Tibial nerve (tissue), 4 donors: Measurements from ENCODE around the gene SLC8B1. TPM values are rescaled to one million over a fixed set of nuclear protein-coding genes. Genes with fewer than 3 reads are reported as not detected.
A peak's percentile ranks its signal among the peaks of the same experiment; 100 is the strongest.

Experiments
- DNase-seq, 2 donors: peaks; one replicate each; pipeline ENCODE4 v3.0.0-alpha.2; 2019; ENCODE audit warnings: low spot score in 2 of 2
- H3K27ac ChIP-seq, 4 donors: fragments of 200-600 bp; sonication (generic) in 3 of 4; one replicate each; pipeline ENCODE4 v1.5.1; 2017 to 2019; ENCODE audit warnings: mild to moderate bottlenecking in 1 of 4
- H3K27me3 ChIP-seq, 2 donors: fragments of 200-600 bp; sonication (generic) in 1 of 2; one replicate each; pipeline versions ENCODE4 v1.5.1 to v1.6.0; 2017 to 2019
- H3K36me3 ChIP-seq, 3 donors: fragments of 200-600 bp; sonication (generic); one replicate each; pipeline ENCODE4 v1.5.1; 2018 to 2019
- H3K4me1 ChIP-seq, 4 donors: fragments of 200-600 bp; sonication (generic) in 3 of 4; one replicate each; pipeline ENCODE4 v1.5.1; 2017 to 2019
- H3K4me3 ChIP-seq, 4 donors: fragments of 200-600 bp; sonication (generic) in 3 of 4; one replicate each; pipeline ENCODE4 v1.5.1; 2017 to 2019; ENCODE audit warnings: mild to moderate bottlenecking in 1 of 4, moderate library complexity in 1 of 4
- H3K9me3 ChIP-seq, 4 donors: fragments of 200-600 bp; sonication (generic) in 3 of 4; one replicate each; pipeline ENCODE4 v1.5.1; 2017 to 2019
- CTCF ChIP-seq, 5 experiments: fragments of 200-600 bp in 3 of 5; fragments of 450-650 bp in 2 of 5; sonication (generic) in 3 of 5; IDR thresholded peaks; one replicate each; pipeline ENCODE4 v1.5.1; 2016 to 2019; ENCODE audit warnings: antibody characterized with exemption in 5 of 5, mild to moderate bottlenecking in 3 of 5, moderate library complexity in 2 of 5
- EP300 ChIP-seq, 2 donors: sonication (generic); formaldehyde crosslinking; IDR thresholded peaks; one replicate each; pipeline ENCODE4 v1.6.1; 2017; ENCODE audit warnings: antibody characterized with exemption in 2 of 2, mild to moderate bottlenecking in 1 of 2
- POLR2A ChIP-seq, 2 donors: fragments of 450-650 bp; IDR thresholded peaks; one replicate each; pipeline ENCODE4 v1.6.1; 2017; ENCODE audit warnings: antibody characterized with exemption in 2 of 2, mild to moderate bottlenecking in 2 of 2, moderate library complexity in 2 of 2
- WGBS, 2 donors: methylation state at CpG; one replicate each; pipeline ENCODE4 v1.1.5; 2018; 5-methylcytosine and 5-hydroxymethylcytosine counted together
- total RNA-seq, 4 donors: library from RNA; depleted of rRNA; stranded (reverse); fragments of >200 nt; gene quantifications; one replicate each; pipeline ENCODE4 v1.1.0, GENCODE V29; 2016

The SLC8B1 gene
- total RNA-seq, 4 donors from 2014 or later, result 52.0 to 73.5 (median 61.2) TPM

- Histone ChIP-seq H3K9me3 (no peaks in the 10 kb centered on the region), H3K36me3 (peaks cover 0 to 100% (median 18%) of the 10 kb centered on the region in 3 donors), H3K27ac (no peak overlapping the region), H3K27me3 (no peaks in the 10 kb centered on the region), H3K4me1 (no peaks in the 10 kb centered on the region), H3K4me3 (no peak overlapping the region)
- TF ChIP-seq EP300 (IDR thresholded peaks at IDR 0.05), result no peak
- DNase-seq, result no peak
- WGBS, 2 donors, result 63 to 73% methylated on average over 7 of the region's 7 CpGs
These were observed 20.8 kb downstream of the SLC8B1 start for GRCh38 chr12:113314121-113314529.

- H3K36me3 ChIP-seq, result peaks cover 0 to 98% (median 14%) of the 10 kb centered on the region in 3 donors
- no peak overlapping the region for H3K27ac ChIP-seq
- no peak overlapping the region for H3K4me3 ChIP-seq
- no peaks in the 10 kb centered on the region for H3K9me3 ChIP-seq
- TF ChIP-seq EP300 (IDR thresholded peaks at IDR 0.05) (no peak), POLR2A (IDR thresholded peaks at IDR 0.05) (no peak), CTCF (IDR thresholded peaks at IDR 0.05) (no peak)
- WGBS, 2 donors, result 100% methylated on average over 1 of the region's 1 CpG
- H3K27me3 ChIP-seq, result no peaks in the 10 kb centered on the region
- DNase-seq, result no peak
- H3K4me1 ChIP-seq, result no peaks in the 10 kb centered on the region
These were observed 24.4 kb downstream of the SLC8B1 start for GRCh38 chr12:113310489-113310888.

- Histone ChIP-seq H3K27me3 (no peaks in the 10 kb centered on the region), H3K36me3 (peaks cover 0 to 96% (median 7%) of the 10 kb centered on the region in 3 donors), H3K4me1 (no peaks in the 10 kb centered on the region), H3K9me3 (no peaks in the 10 kb centered on the region), H3K27ac (no peak overlapping the region), H3K4me3 (no peak overlapping the region)
- TF ChIP-seq CTCF (IDR thresholded peaks at IDR 0.05), result no peak
- no peak for TF ChIP-seq EP300 (IDR thresholded peaks at IDR 0.05)
- TF ChIP-seq POLR2A (IDR thresholded peaks at IDR 0.05), result no peak
- DNase-seq, result no peak
- 74 to 83% methylated on average over 11 of the region's 11 CpGs for WGBS, 2 donors
These were observed 28.5 kb downstream of the SLC8B1 start for GRCh38 chr12:113306382-113306781.

GRCh38 chr12:113305281-113305856 lies 29.5 kb downstream of the SLC8B1 start:
- no peaks in the 10 kb centered on the region for H3K27me3 ChIP-seq
- TF ChIP-seq POLR2A (IDR thresholded peaks at IDR 0.05) (no peak), EP300 (IDR thresholded peaks at IDR 0.05) (no peak), CTCF (IDR thresholded peaks at IDR 0.05) (no peak)
- H3K36me3 ChIP-seq, result peaks cover 0 to 96% (median 7%) of the 10 kb centered on the region in 3 donors
- H3K4me3 ChIP-seq, result no peak overlapping the region
- H3K9me3 ChIP-seq, result no peaks in the 10 kb centered on the region
- 90 to 98% methylated on average over 11 of the region's 11 CpGs for WGBS, 2 donors
- H3K27ac ChIP-seq, result no peak overlapping the region
- no peaks in the 10 kb centered on the region for H3K4me1 ChIP-seq
- no peak for DNase-seq

- no peak for TF ChIP-seq POLR2A (IDR thresholded peaks at IDR 0.05)
- DNase-seq, result peak in 1 of 2 donors; percentile 29
- H3K4me1 ChIP-seq, result peaks cover 0 to 18% (median 12%) of the 10 kb centered on the region in 4 donors
- H3K9me3 ChIP-seq, result no peaks in the 10 kb centered on the region
- 62% methylated on average over 19 of the region's 19 CpGs for WGBS, 2 donors
- H3K4me3 ChIP-seq, result no peak overlapping the region
- H3K36me3 ChIP-seq, result peaks cover 0 to 94% (median 7%) of the 10 kb centered on the region in 3 donors
- no peaks in the 10 kb centered on the region for H3K27me3 ChIP-seq
- no peak overlapping the region for H3K27ac ChIP-seq
These were observed 31.8 kb downstream of the SLC8B1 start for GRCh38 chr12:113302886-113303640.

GRCh38 chr12:113302466-113302865 lies 32.4 kb downstream of the SLC8B1 start:
- TF ChIP-seq CTCF (IDR thresholded peaks at IDR 0.05), result no peak
- no peak for TF ChIP-seq POLR2A (IDR thresholded peaks at IDR 0.05)
- TF ChIP-seq EP300 (IDR thresholded peaks at IDR 0.05), result no peak
- H3K4me3 ChIP-seq, result no peak overlapping the region
- 90 to 91% methylated on average over 8 of the region's 8 CpGs for WGBS, 2 donors
- peaks cover 0 to 94% (median 7%) of the 10 kb centered on the region in 3 donors for H3K36me3 ChIP-seq
- no peaks in the 10 kb centered on the region for H3K9me3 ChIP-seq
- peaks cover 0 to 24% (median 13%) of the 10 kb centered on the region in 4 donors for H3K4me1 ChIP-seq
- DNase-seq, result no peak
- H3K27me3 ChIP-seq, result no peaks in the 10 kb centered on the region
- H3K27ac ChIP-seq, result no peak overlapping the region
